Measurements from ENCODE around the gene SPN.

SPN gene

DNA sequence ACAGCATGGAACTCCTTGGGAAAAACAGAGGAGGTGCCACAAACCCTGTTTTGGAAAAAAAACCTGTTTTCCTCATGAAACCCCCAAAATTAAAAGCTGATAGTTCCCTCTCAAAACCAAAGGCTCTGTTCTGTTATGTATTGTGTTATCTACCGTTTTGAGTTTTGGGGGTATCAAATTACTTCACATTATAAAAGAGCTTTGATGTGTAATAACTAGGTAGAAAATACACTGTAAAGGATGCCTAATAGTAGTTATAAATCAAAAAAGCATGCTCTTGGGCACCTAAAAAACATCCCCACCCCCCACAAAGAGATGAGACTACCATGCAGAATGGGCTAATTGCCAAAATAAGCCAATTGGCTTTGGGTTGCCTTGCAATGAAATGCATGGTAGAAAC, 51.9 kb downstream of the SPN start:
- Histone ChIP-seq H3K27ac (ENCODE audit: low read length) (no peak overlapping the region), H3K4me3 (ENCODE audit: low read length) (peak overlapping the region; percentile 30; the same call in 1 of the 2 replicates), H3K36me3 (ENCODE audit: insufficient read depth, low read depth, low read length) (peaks cover 82% of the 10 kb centered on the region), H3K9me3 (ENCODE audit: insufficient read depth, low read depth, low read length) (no peaks in the 10 kb centered on the region), H3K27me3 (ENCODE audit: insufficient read depth, low read length) (no peaks in the 10 kb centered on the region), H3K4me1 (ENCODE audit: insufficient read depth, low read length) (peaks cover 31% of the 10 kb centered on the region), H3K9ac (ENCODE audit: low read depth, low read length) (no peak overlapping the region)

DNA sequence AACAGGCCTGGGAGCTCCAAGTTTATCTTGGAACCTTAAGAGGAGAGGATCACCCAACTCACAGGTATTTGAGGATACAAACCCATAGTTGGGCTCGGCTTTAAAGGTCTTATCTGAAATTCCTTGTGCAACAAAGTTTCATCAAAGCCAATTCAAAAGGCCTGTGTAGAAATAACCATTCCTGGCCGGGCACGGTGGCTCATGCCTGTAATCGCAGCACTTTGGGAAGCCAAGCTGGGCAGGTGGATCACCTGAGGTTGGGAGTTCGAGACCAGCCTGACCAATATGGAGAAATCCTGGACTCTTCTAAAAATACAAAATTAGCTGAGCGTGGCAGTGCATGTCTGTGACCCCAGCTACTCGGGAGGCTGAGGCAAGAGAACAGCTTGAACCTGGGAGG, 54.1 kb downstream of the SPN start:
- peaks cover 61% of the 10 kb centered on the region for H3K36me3 ChIP-seq (ENCODE audit: insufficient read depth, low read depth, low read length)
- no peaks in the 10 kb centered on the region for H3K9me3 ChIP-seq (ENCODE audit: insufficient read depth, low read depth, low read length)
- no peak overlapping the region for H3K27ac ChIP-seq (ENCODE audit: low read length)
- H3K9ac ChIP-seq (ENCODE audit: low read depth, low read length): no peak overlapping the region
- peaks cover 24% of the 10 kb centered on the region for H3K4me1 ChIP-seq (ENCODE audit: insufficient read depth, low read length)
- no peaks in the 10 kb centered on the region for H3K27me3 ChIP-seq (ENCODE audit: insufficient read depth, low read length)
- H3K4me3 ChIP-seq (ENCODE audit: low read length): no peak overlapping the region

DNA sequence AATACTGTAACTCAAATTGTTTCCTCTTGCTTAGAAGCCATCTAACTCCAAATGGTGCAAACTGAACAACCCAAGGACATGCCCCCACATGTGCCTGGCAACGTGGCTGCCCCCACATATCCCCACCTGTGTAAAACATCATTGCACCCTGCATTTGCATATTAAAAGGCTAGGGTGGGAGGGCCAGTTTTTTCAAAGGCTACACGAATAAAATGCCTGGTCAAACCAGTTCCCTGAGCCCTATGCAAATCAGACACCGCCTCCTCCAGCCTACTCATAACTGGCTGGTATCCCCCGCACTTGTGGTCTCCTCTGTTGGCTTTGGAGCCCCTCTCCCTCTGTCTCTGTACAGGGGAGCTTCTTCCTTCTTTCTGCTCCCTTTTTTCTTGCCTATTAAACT, 56.0 kb downstream of the SPN start:
- no peaks in the 10 kb centered on the region for H3K27me3 ChIP-seq (ENCODE audit: insufficient read depth, low read length)
- no peak overlapping the region for H3K27ac ChIP-seq (ENCODE audit: low read length)
- H3K9me3 ChIP-seq (ENCODE audit: insufficient read depth, low read depth, low read length): no peaks in the 10 kb centered on the region
- H3K4me1 ChIP-seq (ENCODE audit: insufficient read depth, low read length): peaks cover 16% of the 10 kb centered on the region
- peaks cover 61% of the 10 kb centered on the region for H3K36me3 ChIP-seq (ENCODE audit: insufficient read depth, low read depth, low read length)
- no peak overlapping the region for H3K4me3 ChIP-seq (ENCODE audit: low read length)
- H3K9ac ChIP-seq (ENCODE audit: low read depth, low read length): no peak overlapping the region; the same call in 1 of the 2 replicates
